Fibroblast of lung (primary cell): ENCODE results near the gene GSC2.

ENCODE experiments used
- EZH2 ChIP-seq: IDR thresholded peaks from 2 replicates; pipeline ENCODE4 v1.5.1; 2012; ENCODE audit warnings: low read length, control low read depth, mild to moderate bottlenecking; ENCODE audit errors: missing control alignments
- TF ChIP-seq, protein P1 (sequence below), 2 donors: IDR thresholded peaks in 1 of 2; conservative IDR thresholded peaks in 1 of 2; 1 replicate in 1 of 2; 2 replicates in 1 of 2; pipeline ENCODE4 v1.5.1; 2011 to 2012; ENCODE audit warnings: low read length in 2 of 2, control low read depth in 1 of 2, inconsistent platforms in 1 of 2, low read depth in 1 of 2, mild to moderate bottlenecking in 1 of 2

- TF ChIP-seq, protein P1, sequence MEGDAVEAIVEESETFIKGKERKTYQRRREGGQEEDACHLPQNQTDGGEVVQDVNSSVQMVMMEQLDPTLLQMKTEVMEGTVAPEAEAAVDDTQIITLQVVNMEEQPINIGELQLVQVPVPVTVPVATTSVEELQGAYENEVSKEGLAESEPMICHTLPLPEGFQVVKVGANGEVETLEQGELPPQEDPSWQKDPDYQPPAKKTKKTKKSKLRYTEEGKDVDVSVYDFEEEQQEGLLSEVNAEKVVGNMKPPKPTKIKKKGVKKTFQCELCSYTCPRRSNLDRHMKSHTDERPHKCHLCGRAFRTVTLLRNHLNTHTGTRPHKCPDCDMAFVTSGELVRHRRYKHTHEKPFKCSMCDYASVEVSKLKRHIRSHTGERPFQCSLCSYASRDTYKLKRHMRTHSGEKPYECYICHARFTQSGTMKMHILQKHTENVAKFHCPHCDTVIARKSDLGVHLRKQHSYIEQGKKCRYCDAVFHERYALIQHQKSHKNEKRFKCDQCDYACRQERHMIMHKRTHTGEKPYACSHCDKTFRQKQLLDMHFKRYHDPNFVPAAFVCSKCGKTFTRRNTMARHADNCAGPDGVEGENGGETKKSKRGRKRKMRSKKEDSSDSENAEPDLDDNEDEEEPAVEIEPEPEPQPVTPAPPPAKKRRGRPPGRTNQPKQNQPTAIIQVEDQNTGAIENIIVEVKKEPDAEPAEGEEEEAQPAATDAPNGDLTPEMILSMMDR (conservative IDR thresholded peaks at IDR 0.05 in 1 of 2, IDR thresholded peaks at IDR 0.05 in 1 of 2; ENCODE audit: low read depth in 1 of 2, low read length in 2 of 2) = no peak
- no peak for TF ChIP-seq EZH2
Observed at GRCh38 chr22:19119949-19120348, 30.1 kb downstream of the GSC2 start.
